ENCODE measurements around the gene STMN1.

Gene STMN1

GRCh38 chr1:25890239-25891034, 15.8 kb downstream of the STMN1 start:
- no peak for DNase-seq

GRCh38 chr1:25889470-25889869, 16.7 kb downstream of the STMN1 start:
- DNase-seq: no peak

- DNase-seq: no peak
Measured at GRCh38 chr1:25888426-25888987, 17.7 kb downstream of the STMN1 start.

- DNase-seq: no peak
Measured at GRCh38 chr1:25885602-25886001, 20.6 kb downstream of the STMN1 start.

- no peak for DNase-seq
Measured at GRCh38 chr1:25881266-25881665, 25.0 kb downstream of the STMN1 start.

GRCh38 chr1:25880518-25880917, 25.7 kb downstream of the STMN1 start:
- DNase-seq: no peak

- no peak for DNase-seq
Measured at GRCh38 chr1:25879675-25880074, 26.5 kb downstream of the STMN1 start.

GRCh38 chr1:25878690-25879089, 27.5 kb downstream of the STMN1 start:
- no peak for DNase-seq

- DNase-seq: no peak
Measured at GRCh38 chr1:25877155-25877554, 29.1 kb downstream of the STMN1 start.

- no peak for DNase-seq
Measured at GRCh38 chr1:25876693-25877077, 29.5 kb downstream of the STMN1 start.

GRCh38 chr1:25875856-25876692, 30.1 kb downstream of the STMN1 start:
- DNase-seq: no peak

GRCh38 chr1:25875154-25875855, 30.9 kb downstream of the STMN1 start, which contains the start of gene PAQR7:
Gene PAQR7 (minus strand): TSS chr1:25875708. CDS start chr1:25863839, 11,869 bp downstream.
- DNase-seq: no peak

GRCh38 chr1:25874635-25875153, 31.5 kb downstream of the STMN1 start:
- DNase-seq: no peak

GRCh38 chr1:25874209-25874608, 32.0 kb downstream of the STMN1 start:
- DNase-seq: no peak

GRCh38 chr1:25873120-25873519, 33.1 kb downstream of the STMN1 start:
- DNase-seq: no peak

- no peak for DNase-seq
Measured at GRCh38 chr1:25872713-25873112, 33.5 kb downstream of the STMN1 start.

GRCh38 chr1:25871704-25872494, 34.3 kb downstream of the STMN1 start:
- DNase-seq: no peak

GRCh38 chr1:25871086-25871703, 35.0 kb downstream of the STMN1 start:
- DNase-seq: no peak

- DNase-seq: no peak
Measured at GRCh38 chr1:25870614-25871013, 35.6 kb downstream of the STMN1 start.

- no peak for DNase-seq
Measured at GRCh38 chr1:25869909-25870606, 36.2 kb downstream of the STMN1 start.

Measured in DMS 273 treated with DMSO at 0.1 percent for 48 hours (cell line).